Mesendoderm (in vitro differentiated cells): ENCODE data around the gene TSHZ2.

Experiments used
- DNase-seq: peaks from one replicate; pipeline ENCODE4 v3.0.0; 2013
- H2AK5ac ChIP-seq: 2 replicates; pipeline ENCODE4 v1.6.1; 2013; ENCODE audit warnings: low read length, inconsistent platforms
- H2BK120ac ChIP-seq: 2 replicates; pipeline ENCODE4 v1.6.1; 2013; ENCODE audit warnings: low read depth, mild to moderate bottlenecking, low read length, moderate library complexity, mixed read lengths
- H2BK15ac ChIP-seq: replicated peaks from 2 replicates; pipeline ENCODE4 v1.6.1; 2013; ENCODE audit warnings: low read depth, mild to moderate bottlenecking, moderate library complexity
- H2BK5ac ChIP-seq: 2 replicates; pipeline ENCODE4 v1.6.1; 2013; ENCODE audit warnings: low read length, inconsistent platforms
- H3K18ac ChIP-seq: 2 replicates; pipeline ENCODE4 v1.6.1; 2013; ENCODE audit warnings: mild to moderate bottlenecking, low read length, mixed read lengths
- H3K23ac ChIP-seq: one replicate; pipeline ENCODE4 v1.6.1; 2013; ENCODE audit warnings: low read length
- H3K27ac ChIP-seq: 2 replicates; pipeline ENCODE4 v1.5.1; 2013; ENCODE audit warnings: low read depth, mild to moderate bottlenecking, inconsistent platforms, low read length, moderate library complexity
- H3K27me3 ChIP-seq: 2 replicates; pipeline ENCODE4 v1.6.1; 2013; ENCODE audit warnings: low read length, control low read depth, mild to moderate bottlenecking, inconsistent platforms; ENCODE audit not compliant: insufficient read depth, poor library complexity
- H3K36me3 ChIP-seq: 2 replicates; pipeline ENCODE4 v1.6.1; 2013; ENCODE audit warnings: low read length, inconsistent platforms; ENCODE audit not compliant: control insufficient read depth, insufficient read depth
- H3K4ac ChIP-seq: one replicate; pipeline ENCODE4 v1.6.1; 2013; ENCODE audit warnings: low read depth, mild to moderate bottlenecking, low read length, moderate library complexity
- H3K4me1 ChIP-seq: 2 replicates; pipeline ENCODE4 v1.6.1; 2013; ENCODE audit warnings: low read depth, low read length, inconsistent platforms; ENCODE audit not compliant: control insufficient read depth
- H3K4me2 ChIP-seq: 2 replicates; pipeline ENCODE4 v1.6.1; 2013; ENCODE audit warnings: low read length
- H3K4me3 ChIP-seq: 2 replicates; pipeline ENCODE4 v1.5.1; 2013; ENCODE audit warnings: mild to moderate bottlenecking, low read length
- H3K56ac ChIP-seq: one replicate; pipeline ENCODE4 v1.6.1; 2013; ENCODE audit warnings: low read length
- H3K79me1 ChIP-seq: 2 replicates; pipeline ENCODE4 v1.6.1; 2013; ENCODE audit warnings: low read length, inconsistent platforms
- H3K79me2 ChIP-seq: 2 replicates; pipeline ENCODE4 v1.6.1; 2013; ENCODE audit warnings: mild to moderate bottlenecking, low read length; ENCODE audit not compliant: control insufficient read depth, insufficient read depth
- H3K9ac ChIP-seq: 2 replicates; pipeline ENCODE4 v1.6.1; 2013; ENCODE audit warnings: low read length, inconsistent platforms
- H4K5ac ChIP-seq: one replicate; pipeline ENCODE4 v1.6.1; 2013; ENCODE audit warnings: low read length
- H4K8ac ChIP-seq: one replicate; pipeline ENCODE4 v1.6.1; 2013; ENCODE audit warnings: low read depth, mild to moderate bottlenecking, control low read depth, low read length, moderate library complexity
- WGBS: extraction: QIAGEN DNeasy Blood & Tissue Kit; methylation state at CpG from one replicate; pipeline ENCODE4 v1.1.7; 2013; ENCODE audit warnings: low lambda C conversion rate, missing lambda C conversion rate; ENCODE audit not compliant: insufficient coverage; ENCODE audit errors: extremely low coverage; 5-methylcytosine and 5-hydroxymethylcytosine counted together

Gene TSHZ2

DNA sequence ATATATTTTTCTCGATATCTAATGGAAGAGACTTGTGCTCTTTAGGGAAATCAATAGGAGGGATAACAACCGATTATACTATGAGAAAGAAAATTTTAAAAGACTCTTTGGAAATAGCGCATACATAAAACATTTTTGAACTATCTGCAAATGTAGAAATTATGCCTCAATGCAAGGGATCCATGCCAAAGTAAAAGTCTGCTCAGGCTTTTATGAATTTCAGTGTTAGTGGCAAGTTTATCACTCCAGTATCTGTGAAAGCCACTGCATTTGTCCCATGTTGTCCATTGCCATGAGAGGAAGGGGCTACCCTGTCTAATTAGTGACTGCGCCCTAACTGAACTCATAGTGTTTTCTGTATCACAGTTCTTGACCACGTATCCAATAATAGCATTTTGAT, 81.4 kb downstream of the TSHZ2 start:
- WGBS: no CpG with 5 or more reads among the region's 5 CpGs
- no peak overlapping the region for H3K4me3 ChIP-seq
- no peaks in the 10 kb centered on the region for H3K79me2 ChIP-seq
- H2BK15ac ChIP-seq: no peak overlapping the region
- H2BK5ac ChIP-seq: no peak overlapping the region
- no peak overlapping the region for H3K4ac ChIP-seq
- no peak overlapping the region for H4K5ac ChIP-seq
- H3K18ac ChIP-seq: no peak overlapping the region
- H3K79me1 ChIP-seq: no peaks in the 10 kb centered on the region
- no peaks in the 10 kb centered on the region for H3K4me1 ChIP-seq
- H3K23ac ChIP-seq: no peak overlapping the region
- no peak overlapping the region for H3K27ac ChIP-seq
- no peak for DNase-seq
- H2BK120ac ChIP-seq: no peak overlapping the region
- no peak overlapping the region for H3K4me2 ChIP-seq
- no peak overlapping the region for H2AK5ac ChIP-seq
- H3K27me3 ChIP-seq: no peaks in the 10 kb centered on the region
- H3K36me3 ChIP-seq: no peaks in the 10 kb centered on the region
- no peak overlapping the region for H4K8ac ChIP-seq
- no peak overlapping the region for H3K56ac ChIP-seq
- no peak overlapping the region for H3K9ac ChIP-seq

DNA sequence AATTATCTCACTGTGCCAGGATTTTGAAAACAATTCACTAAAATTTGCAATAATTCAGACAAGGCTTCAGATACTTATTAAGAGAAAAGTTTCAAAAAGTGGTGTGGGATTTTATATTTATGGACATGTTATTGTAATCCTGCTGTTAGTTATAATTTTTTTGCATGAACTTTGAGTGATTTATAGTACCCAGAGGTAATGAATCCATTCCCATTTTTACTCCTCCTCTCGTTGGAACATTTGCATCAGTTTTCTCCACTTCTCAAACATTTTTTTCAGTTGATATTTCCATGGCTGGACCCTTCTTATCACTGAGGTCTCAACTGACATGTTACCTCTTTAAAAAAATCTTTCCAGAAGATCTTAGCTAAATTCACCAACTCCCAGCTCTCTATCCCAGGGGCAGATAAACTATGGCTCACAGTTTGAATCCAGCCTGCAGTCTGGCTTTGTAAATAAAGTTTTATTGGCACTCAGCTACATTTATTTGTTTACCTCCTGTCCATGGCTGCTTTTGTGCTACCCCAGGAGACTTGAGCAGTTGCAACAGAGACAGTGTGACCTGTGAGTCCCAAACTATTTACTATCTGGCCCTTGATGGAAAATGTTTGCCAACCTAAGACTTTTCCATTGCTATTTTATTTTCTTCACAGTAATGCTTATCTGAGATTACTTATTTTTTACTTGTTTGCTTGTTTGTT, 83.4 kb downstream of the TSHZ2 start:
- WGBS: no CpG with 5 or more reads among the region's 1 CpG
- Histone ChIP-seq H4K5ac (no peak overlapping the region), H2BK120ac (no peak overlapping the region), H3K56ac (no peak overlapping the region), H3K79me1 (no peaks in the 10 kb centered on the region), H3K27me3 (no peaks in the 10 kb centered on the region), H3K23ac (no peak overlapping the region), H3K18ac (no peak overlapping the region), H2AK5ac (no peak overlapping the region), H3K36me3 (no peaks in the 10 kb centered on the region), H3K4me3 (no peak overlapping the region), H3K4me1 (no peaks in the 10 kb centered on the region), H2BK15ac (no peak overlapping the region), H4K8ac (no peak overlapping the region), H3K9ac (no peak overlapping the region), H3K4me2 (no peak overlapping the region), H3K4ac (no peak overlapping the region), H2BK5ac (no peak overlapping the region), H3K27ac (no peak overlapping the region), H3K79me2 (no peaks in the 10 kb centered on the region)
- no peak for DNase-seq

DNA sequence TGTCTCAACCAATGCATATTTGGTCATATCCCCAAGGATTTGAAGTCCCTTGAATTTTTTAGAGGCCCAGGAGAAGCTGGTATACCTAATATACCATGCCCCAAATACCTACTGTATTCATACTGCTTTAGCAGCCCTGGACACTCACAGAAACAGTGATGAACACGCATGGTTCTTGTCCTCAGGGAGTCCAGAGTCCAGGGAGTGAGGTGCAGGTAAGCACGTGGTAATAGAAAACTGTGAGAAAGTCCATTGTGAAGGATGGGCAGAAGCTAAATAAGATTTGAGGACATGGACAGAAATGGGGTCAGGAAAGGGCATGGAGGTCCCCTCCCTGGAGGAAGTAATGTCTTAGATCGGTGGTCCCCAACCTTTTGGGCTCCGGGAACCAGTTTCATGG, 85.4 kb downstream of the TSHZ2 start:
- H4K5ac ChIP-seq: no peak overlapping the region
- no peak overlapping the region for H2BK5ac ChIP-seq
- no peak overlapping the region for H2BK15ac ChIP-seq
- H2BK120ac ChIP-seq: no peak overlapping the region
- no peak overlapping the region for H4K8ac ChIP-seq
- H3K56ac ChIP-seq: no peak overlapping the region
- H3K23ac ChIP-seq: no peak overlapping the region
- no peak overlapping the region for H3K27ac ChIP-seq
- no peak overlapping the region for H3K4me3 ChIP-seq
- H3K4ac ChIP-seq: no peak overlapping the region
- H3K79me2 ChIP-seq: no peaks in the 10 kb centered on the region
- no peaks in the 10 kb centered on the region for H3K36me3 ChIP-seq
- H3K27me3 ChIP-seq: no peaks in the 10 kb centered on the region
- DNase-seq: no peak
- H3K4me1 ChIP-seq: no peaks in the 10 kb centered on the region
- no peaks in the 10 kb centered on the region for H3K79me1 ChIP-seq
- no peak overlapping the region for H3K4me2 ChIP-seq
- no peak overlapping the region for H3K9ac ChIP-seq
- H3K18ac ChIP-seq: no peak overlapping the region
- no peak overlapping the region for H2AK5ac ChIP-seq
- no CpG with 5 or more reads among the region's 4 CpGs for WGBS

DNA sequence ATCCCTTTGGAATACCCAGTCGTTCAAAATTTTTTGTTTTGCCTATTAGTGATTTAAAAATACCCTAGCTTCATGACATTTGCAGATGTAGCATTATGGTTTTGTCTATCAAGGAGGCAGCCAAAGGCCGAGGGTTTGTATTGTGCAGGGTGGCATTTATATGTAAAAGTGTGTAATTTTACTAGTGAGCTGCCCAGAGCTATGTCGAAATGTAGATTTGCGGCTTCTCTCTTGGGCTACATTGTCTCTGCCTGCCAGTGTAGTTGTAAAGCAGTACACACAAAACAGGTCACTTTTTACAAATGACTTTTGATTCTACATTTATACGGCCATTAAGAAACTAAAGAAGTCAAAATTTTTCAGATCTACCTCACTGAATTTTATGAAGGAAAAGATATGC, 87.7 kb downstream of the TSHZ2 start:
- no peak overlapping the region for H3K4me2 ChIP-seq
- WGBS: no CpG with 5 or more reads among the region's 5 CpGs
- H3K23ac ChIP-seq: no peak overlapping the region
- no peak overlapping the region for H3K9ac ChIP-seq
- no peak overlapping the region for H3K56ac ChIP-seq
- no peak overlapping the region for H4K5ac ChIP-seq
- no peak overlapping the region for H2BK120ac ChIP-seq
- no peak overlapping the region for H2BK5ac ChIP-seq
- H3K36me3 ChIP-seq: no peaks in the 10 kb centered on the region
- no peak overlapping the region for H2BK15ac ChIP-seq
- H3K27me3 ChIP-seq: no peaks in the 10 kb centered on the region
- H4K8ac ChIP-seq: no peak overlapping the region
- H2AK5ac ChIP-seq: no peak overlapping the region
- H3K4me3 ChIP-seq: no peak overlapping the region
- H3K18ac ChIP-seq: no peak overlapping the region
- H3K4me1 ChIP-seq: no peaks in the 10 kb centered on the region
- H3K79me1 ChIP-seq: no peaks in the 10 kb centered on the region
- no peaks in the 10 kb centered on the region for H3K79me2 ChIP-seq
- DNase-seq: no peak
- H3K4ac ChIP-seq: no peak overlapping the region
- H3K27ac ChIP-seq: no peak overlapping the region

DNA sequence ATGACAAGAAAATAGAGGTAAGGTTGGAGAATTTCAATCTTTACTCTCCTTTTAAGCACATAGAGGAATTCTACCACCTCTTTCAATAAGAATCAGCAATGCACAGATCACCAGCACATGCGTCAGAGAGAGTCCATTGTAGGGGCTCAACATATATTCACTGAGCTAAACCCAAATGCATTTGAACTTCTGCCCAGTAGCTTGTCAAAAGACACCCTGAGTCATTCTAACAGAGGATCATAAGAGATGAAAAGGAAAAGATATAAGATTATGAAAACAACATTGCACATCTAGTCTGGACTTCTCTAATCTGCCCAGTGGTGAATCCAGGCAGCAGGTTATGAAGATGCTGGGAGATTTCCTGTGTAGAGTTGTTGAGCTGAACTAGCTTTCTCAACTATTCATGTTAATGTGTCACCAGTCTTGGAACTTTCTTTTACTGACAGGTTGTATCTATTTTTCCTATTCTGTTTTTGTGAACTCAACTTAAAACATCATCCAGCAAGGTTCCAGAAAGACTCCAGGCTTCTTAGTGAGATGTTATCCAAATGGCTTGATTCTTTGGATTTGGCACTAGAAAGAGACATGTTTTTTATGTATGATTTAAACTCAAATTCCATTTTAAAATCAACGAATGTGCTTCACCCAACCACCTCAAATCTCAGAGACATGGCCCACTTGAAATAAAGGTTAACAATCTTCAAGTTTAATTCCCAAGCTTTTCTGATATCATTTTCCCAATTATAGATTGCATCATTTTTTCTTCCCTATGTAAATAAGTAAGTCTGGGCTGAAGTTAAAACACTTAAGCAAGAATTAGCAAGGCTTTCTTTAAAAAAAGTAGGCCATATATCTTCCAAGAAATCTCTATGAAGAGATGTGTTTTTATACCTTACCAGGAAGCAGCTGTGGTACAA, 89.3 kb downstream of the TSHZ2 start:
- no peaks in the 10 kb centered on the region for H3K36me3 ChIP-seq
- no peak overlapping the region for H3K4ac ChIP-seq
- H3K79me2 ChIP-seq: no peaks in the 10 kb centered on the region
- no peak overlapping the region for H3K4me3 ChIP-seq
- no peak overlapping the region for H2BK120ac ChIP-seq
- H3K27ac ChIP-seq: no peak overlapping the region
- no peak overlapping the region for H3K23ac ChIP-seq
- H2BK15ac ChIP-seq: no peak overlapping the region
- no peak overlapping the region for H3K9ac ChIP-seq
- no peaks in the 10 kb centered on the region for H3K79me1 ChIP-seq
- H2AK5ac ChIP-seq: no peak overlapping the region
- no peak overlapping the region for H3K18ac ChIP-seq
- no peak overlapping the region for H4K8ac ChIP-seq
- H4K5ac ChIP-seq: no peak overlapping the region
- H3K27me3 ChIP-seq: no peaks in the 10 kb centered on the region
- no CpG with 5 or more reads among the region's 2 CpGs for WGBS
- no peak overlapping the region for H2BK5ac ChIP-seq
- no peak for DNase-seq
- no peak overlapping the region for H3K4me2 ChIP-seq
- no peaks in the 10 kb centered on the region for H3K4me1 ChIP-seq
- H3K56ac ChIP-seq: no peak overlapping the region
